ENCODE data around the gene NOTCH2. TPM values are rescaled to one million over a fixed set of nuclear protein-coding genes. Genes with fewer than 3 reads are reported as not detected.

The NOTCH2 gene
- total RNA-seq, 1 experiment from 2014 or later, result 27.0 TPM

DNA sequence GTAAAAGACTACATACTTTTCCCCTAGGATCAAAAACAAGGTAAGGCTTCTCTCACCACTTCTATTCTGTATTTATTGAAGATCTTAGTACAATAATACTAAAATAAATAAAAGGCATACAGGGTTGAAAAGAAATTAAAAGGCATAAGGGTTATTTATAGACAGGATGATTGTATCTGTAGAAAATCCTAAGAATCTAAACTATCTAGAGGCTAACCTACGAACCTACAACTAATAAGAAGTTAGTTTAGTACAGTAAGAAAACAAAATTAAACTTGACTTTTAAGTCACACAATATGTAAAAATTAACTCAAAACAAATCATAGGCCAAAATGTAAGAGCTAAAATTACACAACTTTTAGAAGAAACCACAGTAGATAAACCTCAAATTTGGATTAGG, 122.7 kb downstream of the NOTCH2 start:
- DNase-seq (ENCODE audit: low spot score), result no peak

- DNase-seq (ENCODE audit: low spot score), result no peak
Observed at GRCh38 chr1:119943216-119943615, 126.2 kb downstream of the NOTCH2 start.

GRCh38 chr1:119941392-119941791, 128.1 kb downstream of the NOTCH2 start:
- no peak for DNase-seq (ENCODE audit: low spot score)

- no peak for DNase-seq (ENCODE audit: low spot score)
Observed at GRCh38 chr1:119940697-119941096, 128.8 kb downstream of the NOTCH2 start.

DNA sequence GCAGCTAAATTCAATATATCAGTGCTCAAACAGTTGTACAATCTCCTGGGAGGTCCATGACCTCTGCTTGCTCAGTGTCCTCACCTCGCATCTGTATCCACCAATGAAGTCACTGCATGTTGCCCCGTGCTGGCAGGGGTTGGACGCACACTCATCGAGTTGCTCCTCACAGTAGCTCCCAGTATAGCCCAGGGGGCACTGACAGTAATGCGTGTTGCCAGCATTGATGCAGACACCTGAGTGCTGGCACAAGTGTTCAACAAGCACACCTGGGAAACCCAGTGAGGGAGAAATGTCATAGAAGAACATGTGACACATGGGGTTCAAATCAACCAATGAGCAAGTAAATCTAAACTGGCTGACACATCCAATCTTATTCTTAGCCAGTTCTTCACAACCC, 132.3 kb downstream of the NOTCH2 start:
- DNase-seq (ENCODE audit: low spot score), result no peak

GRCh38 chr1:119935915-119936314, 133.5 kb downstream of the NOTCH2 start:
- DNase-seq (ENCODE audit: low spot score), result no peak

GRCh38 chr1:119935373-119935772, 134.1 kb downstream of the NOTCH2 start:
- no peak for DNase-seq (ENCODE audit: low spot score)

- no peak for DNase-seq (ENCODE audit: low spot score)
Observed at GRCh38 chr1:119933397-119933796, 136.1 kb downstream of the NOTCH2 start.

GRCh38 chr1:119929643-119930315, 139.7 kb downstream of the NOTCH2 start:
- no peak for DNase-seq (ENCODE audit: low spot score)

DNA sequence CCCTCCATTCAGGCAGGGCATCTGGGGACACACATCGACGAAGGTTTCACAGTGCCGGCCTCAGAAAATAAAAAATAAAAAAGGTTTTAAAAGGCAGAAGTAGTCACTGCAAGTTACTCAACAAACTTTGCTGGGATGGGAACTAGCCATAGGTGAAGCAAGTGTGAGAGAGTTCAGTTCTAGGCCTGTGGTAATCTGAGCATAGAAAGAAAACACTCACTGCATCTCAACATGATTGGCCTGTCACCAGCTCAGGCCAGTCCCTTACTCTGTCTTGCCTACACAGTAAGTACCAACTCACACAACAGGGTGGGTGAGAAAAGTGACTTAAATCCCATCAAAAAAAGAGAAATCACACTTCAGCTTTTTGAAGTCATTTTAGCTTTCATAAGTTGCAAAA, 142.9 kb downstream of the NOTCH2 start:
- DNase-seq (ENCODE audit: low spot score), result no peak

- no peak for DNase-seq (ENCODE audit: low spot score)
Observed at GRCh38 chr1:119924948-119925898, 144.2 kb downstream of the NOTCH2 start.

DNA sequence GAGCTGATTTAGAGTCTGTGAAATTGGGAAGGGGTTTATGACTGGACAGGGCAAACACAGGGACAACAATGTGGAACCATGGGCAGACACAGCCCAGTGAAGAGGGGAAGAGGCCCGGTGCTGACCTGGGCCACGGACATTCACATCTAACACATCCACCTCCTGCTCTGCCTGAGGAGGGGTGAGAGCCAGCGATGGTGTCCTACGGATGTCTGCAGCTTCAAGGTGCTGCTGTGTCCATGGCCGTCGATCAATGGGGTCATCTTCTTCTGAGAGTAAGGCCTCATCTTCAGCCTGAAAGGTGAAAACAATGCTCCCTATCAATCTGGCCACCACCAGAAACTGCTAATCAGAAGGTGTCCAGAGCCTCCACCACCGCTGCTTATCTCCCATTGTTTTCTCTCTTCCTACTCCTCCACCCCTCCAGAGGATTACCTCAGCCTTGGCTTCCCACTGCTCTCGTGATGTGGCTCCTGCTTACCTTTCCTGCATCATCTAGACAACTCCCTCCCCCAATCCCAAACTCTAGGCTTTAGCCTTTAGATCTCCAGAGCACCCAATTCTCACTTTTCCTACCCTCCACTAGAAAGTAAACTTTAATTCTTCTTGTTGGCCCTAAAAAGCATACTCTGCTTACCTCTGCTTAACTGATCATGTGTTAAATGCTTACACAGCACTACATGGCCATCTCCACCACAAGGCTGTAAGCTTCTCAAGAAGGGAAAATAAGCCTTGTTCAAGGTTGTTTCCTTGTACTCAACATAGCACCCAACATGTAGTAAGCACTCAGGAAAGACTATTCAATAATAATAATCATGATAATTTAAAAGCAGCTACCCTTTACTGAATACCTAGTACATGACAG, 149.1 kb downstream of the NOTCH2 start:
- DNase-seq (ENCODE audit: low spot score), result no peak

- DNase-seq (ENCODE audit: low spot score), result no peak
Observed at GRCh38 chr1:119919241-119919640, 150.2 kb downstream of the NOTCH2 start.

DNA sequence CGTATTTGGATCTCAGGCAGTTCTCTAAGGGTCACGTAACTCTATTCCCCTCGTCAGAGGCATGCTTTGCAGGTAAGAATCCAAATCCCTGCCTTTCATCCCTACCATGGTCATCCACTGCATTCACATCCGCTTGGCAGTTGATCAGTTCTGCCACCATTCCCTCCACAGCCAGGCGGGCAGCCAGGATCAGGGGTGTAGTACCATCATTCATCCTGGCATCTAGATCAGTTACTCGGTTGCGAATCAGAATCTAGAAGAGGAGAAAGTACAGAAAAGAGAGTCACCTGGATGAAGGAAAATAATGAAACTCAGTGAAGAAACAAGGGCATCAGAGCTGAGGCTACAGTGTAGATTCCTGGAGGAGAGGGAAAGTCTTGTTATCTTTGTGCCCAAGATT, 151.2 kb downstream of the NOTCH2 start:
- DNase-seq (ENCODE audit: low spot score), result no peak

DNA sequence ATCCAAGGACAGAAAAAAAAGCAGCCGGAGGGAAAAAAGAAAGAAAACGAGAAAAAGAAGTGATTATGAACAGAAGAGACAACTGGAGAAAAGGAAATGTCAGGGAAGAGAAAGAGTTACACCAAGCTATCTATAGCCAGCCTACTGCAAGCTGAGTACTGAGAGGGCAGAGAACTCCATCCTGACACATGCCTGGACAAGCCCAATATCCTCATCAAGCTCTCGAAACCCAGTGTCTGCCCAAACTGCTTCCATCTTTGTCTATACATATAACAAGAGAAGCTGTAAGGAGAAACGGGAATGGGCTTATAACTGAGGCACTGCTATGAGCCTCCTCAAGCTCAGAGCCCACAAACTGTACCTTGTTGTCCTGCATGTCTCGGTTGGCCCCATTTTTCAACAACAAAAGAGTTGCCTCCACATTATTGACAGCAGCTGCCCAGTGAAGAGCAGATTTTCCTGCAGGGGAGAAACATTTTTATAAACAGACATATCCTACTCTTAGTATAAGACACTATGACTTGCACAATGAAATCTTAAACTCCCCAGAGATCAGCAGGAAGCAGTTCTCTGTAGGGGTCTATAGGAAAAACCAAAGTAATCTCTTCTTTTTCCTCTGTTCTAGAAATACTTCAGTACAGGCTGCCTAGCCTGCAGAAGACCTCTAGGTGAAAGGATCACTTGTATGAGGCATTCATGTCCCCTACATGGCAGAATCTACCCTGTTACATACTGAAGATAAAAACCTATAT, 152.0 kb downstream of the NOTCH2 start:
- no peak for DNase-seq (ENCODE audit: low spot score)

- DNase-seq (ENCODE audit: low spot score), result no peak
Observed at GRCh38 chr1:119915517-119915916, 153.9 kb downstream of the NOTCH2 start.

DNA sequence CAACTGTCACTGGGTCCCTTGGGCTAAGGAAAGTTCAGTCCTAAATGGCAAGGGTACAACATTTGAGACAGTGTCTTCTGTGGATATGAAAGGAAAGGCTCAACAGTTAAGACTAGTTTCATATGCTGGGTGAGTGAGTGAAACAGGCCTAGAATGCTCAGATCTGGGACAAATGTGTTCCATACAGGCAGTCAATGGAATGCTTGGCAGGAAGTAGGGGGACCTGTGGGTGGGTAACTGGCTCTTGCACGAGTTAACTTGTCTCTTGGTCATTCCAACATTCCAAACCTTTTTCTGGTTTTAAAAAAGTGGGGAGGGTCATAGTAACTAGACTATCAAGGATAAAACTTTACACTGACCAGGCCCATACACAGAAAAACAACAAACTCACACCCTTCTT, 155.4 kb downstream of the NOTCH2 start:
- DNase-seq (ENCODE audit: low spot score), result no peak

DNA sequence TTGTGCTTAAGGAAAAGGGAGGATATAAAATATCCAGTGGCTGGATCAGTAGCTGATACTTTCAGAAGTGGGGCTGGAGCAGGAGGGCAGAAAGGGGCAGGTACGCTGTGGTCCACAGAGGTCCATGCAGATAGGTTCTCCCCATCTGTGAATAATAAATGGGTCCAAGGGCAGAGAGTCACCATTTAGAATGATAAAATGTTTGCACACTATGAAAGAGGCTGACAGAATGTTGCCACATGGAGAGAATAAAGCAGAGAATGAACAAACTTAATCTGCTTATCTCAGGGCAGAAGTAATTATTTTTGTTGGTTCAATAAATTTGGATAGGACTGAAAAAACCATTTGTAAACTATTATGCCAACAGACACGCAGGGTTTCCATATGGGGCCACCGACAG, 156.5 kb downstream of the NOTCH2 start:
- no peak for DNase-seq (ENCODE audit: low spot score)

DNA sequence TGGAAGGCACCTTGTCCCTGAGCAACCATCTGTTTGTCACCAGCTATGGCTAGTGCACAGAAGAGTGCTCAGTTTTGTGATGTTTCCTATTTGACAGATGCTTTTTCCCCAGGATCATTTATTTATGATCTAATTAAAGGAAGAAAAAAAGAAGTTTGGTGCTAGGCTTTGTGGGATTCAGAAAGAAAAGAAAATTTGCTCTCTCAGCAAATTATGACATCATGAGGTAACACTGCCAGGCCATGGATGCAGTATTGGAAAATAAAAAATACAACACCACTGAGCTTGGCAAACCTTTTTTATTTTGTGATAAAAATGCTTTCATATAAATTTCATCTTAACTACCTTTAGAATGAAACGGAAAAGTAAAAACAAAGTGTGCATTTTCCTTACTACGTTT, 157.7 kb downstream of the NOTCH2 start:
- no peak for DNase-seq (ENCODE audit: low spot score)

- DNase-seq (ENCODE audit: low spot score), result no peak
Observed at GRCh38 chr1:119910618-119911017, 158.8 kb downstream of the NOTCH2 start.

- DNase-seq (ENCODE audit: low spot score), result no peak
Observed at GRCh38 chr1:119909890-119910596, 159.4 kb downstream of the NOTCH2 start.

Measured in HT-29 (cell line).